Lower leg skin (tissue), 3 donors: ENCODE results near the gene ZNF560.

ENCODE experiments used
- POLR2A ChIP-seq, 2 donors: fragments of 450-650 bp; IDR thresholded peaks; one replicate each; pipeline ENCODE4 v1.6.1; 2016 to 2017; ENCODE audit warnings: antibody characterized with exemption in 2 of 2, mild to moderate bottlenecking in 1 of 2, moderate library complexity in 1 of 2
- TF ChIP-seq, protein P1 (sequence below), 3 donors: fragments of 450-650 bp; IDR thresholded peaks; one replicate each; pipeline ENCODE4 v1.5.1; 2016; ENCODE audit warnings: antibody characterized with exemption in 3 of 3, mild to moderate bottlenecking in 3 of 3, moderate library complexity in 2 of 3

- TF ChIP-seq, protein P1, sequence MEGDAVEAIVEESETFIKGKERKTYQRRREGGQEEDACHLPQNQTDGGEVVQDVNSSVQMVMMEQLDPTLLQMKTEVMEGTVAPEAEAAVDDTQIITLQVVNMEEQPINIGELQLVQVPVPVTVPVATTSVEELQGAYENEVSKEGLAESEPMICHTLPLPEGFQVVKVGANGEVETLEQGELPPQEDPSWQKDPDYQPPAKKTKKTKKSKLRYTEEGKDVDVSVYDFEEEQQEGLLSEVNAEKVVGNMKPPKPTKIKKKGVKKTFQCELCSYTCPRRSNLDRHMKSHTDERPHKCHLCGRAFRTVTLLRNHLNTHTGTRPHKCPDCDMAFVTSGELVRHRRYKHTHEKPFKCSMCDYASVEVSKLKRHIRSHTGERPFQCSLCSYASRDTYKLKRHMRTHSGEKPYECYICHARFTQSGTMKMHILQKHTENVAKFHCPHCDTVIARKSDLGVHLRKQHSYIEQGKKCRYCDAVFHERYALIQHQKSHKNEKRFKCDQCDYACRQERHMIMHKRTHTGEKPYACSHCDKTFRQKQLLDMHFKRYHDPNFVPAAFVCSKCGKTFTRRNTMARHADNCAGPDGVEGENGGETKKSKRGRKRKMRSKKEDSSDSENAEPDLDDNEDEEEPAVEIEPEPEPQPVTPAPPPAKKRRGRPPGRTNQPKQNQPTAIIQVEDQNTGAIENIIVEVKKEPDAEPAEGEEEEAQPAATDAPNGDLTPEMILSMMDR (IDR thresholded peaks at IDR 0.05): no peak
- no peak for TF ChIP-seq POLR2A (IDR thresholded peaks at IDR 0.05)
Observed at GRCh38 chr19:9523885-9524474, 25.6 kb upstream of the ZNF560 start.
